ENCODE results near the gene HS6ST3.
"Not testable (repeated sequence)": the region's sequence is repeated elsewhere in the genome, so short reads cannot be mapped to it uniquely, and the experiment has no call there.

HS6ST3 gene

DNA sequence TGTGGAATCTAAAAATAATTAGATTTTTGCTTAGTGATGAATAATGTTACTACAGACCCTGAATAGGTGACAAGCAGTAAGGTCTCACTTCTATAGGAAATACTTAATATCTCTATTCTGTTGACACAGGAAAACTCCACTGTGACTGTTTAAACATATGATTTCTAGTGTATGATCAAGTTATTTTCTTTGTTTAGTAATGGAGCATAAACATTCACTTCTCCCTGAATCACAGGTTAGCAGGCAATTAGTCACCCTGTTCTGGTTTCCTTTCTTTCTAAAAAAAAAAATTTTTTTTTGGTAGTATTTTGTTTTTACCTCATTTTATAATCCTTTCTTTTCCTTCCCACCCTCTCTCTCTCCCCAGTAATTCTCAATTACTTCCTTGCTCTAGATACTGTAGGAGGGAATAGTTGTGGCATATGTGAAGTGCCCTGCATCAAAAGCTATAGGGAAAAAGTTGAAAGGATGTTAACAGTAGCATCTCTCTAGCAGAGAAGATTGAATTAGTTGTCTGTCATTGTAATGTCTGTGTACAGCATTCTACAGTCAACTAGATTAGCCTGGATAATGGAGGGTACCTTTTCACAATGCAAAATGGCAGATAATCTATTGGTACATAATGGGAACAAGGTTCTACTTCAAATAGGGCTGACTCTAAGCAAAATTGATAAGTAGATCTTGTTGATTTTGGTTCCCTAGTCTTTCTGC is 3.5 kb downstream of the HS6ST3 start:
- no peak for DNase-seq

DNA sequence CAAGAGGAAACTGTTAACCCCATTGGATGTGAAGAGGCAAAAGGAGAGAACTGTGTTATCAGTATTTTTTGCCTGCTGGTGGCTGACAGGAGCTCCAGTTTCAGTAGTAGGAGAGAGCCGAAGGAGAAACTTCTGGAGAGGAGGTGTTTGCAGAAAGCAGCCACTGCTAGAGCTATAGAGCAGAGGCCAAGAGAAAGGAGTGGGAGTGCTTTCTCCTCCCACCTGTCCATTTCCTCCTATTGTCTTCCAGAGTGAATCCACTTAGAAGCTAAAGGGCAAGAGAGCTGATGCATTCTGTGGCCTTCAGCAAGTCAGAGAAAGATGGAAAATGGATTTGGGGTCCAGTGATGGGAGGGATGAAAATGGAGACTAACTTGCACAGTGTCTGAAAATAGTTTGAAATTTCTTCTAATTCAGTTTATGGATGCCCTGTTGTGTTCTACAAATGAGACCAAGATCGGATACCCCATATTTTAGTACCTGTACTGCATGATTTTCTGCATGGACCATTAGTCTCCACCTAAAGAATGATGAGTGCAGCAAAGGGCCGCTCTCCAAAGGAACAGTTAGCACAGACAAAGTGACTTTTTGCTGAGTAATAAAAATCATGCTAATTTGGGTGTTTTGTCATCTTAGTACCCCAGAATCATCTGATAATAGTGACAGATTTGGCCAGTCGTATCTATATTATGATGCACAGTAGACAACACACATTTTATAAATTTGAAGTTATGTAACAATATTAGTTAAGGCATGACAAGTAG is 10.7 kb downstream of the HS6ST3 start:
- DNase-seq = no peak

DNA sequence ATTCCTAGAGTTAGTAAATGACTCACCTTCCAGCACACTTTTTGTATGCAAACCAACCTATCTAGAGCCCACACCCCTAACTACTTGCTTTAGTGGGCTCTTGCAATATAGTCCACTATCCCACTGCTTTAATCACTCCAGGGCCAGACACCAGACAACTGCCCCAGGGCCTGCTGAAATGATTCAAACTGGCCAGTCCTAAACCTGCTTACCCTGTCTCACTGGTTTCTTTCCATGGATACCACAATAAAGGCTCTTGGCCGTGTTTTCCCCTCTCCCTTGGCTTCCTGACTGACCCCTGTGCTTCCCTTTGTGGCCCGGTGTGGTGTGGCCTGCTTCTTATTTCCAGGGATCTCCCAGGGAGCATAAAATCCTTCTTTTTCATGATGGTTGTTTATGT is 14.6 kb downstream of the HS6ST3 start:
- no peak for DNase-seq

DNA sequence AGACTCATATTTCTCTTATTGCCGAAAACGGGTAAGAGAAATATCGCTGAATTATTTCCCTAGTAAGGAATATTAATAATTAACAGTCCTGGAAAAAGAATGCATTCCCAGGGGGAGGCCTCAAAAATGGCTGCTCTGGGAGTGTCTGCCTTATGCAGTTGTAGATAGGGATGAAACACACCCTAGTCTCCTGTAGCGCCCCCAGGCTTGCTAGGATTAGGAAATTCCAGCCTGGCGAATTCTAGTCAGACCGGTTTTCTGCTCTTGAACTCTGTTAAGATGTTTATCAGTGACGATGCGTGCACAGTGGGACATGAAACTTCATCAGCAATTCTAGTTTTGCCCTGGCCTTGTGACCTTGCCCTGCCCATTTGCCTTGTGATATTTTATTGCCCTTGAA is 18.2 kb downstream of the HS6ST3 start:
- DNase-seq = not testable (repeated sequence)

DNA sequence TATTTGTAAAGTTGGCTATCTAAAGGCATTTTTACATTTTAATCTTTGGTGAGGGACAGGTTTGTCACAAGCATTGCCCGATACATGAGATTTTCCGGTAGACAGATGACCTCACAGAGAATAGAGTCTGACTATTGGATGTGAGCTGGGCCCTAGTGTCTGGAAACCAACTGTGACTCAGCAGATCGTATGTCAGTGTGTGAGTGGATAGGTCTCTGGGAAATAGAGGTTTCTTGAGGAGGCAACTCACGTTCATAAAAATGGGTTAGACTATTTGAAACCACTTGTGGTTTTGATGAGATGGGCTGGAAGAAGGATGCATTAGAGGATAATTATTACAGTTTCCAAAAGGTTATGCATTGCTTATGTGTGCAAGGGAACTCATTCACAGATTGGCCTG is 19.2 kb downstream of the HS6ST3 start:
- no peak for DNase-seq

DNA sequence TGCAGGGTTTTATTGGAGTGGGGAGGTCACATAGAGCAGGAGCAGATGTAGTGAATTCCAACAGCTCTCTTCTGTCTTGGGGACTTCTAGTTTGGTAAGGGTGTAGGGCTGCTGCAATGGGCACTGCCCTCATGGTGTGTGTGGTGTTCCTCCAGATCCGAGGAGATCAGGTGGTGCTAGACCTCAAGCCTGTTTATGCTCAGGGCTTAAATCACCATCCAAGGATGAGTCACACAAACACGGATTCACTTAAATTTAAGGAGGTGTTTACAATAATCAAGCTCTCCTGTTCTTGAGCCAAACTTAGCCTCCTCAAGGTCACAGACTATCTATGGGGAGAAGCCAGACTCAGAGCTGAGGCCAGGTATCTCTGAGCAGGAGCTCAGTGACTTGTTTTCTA is 23.0 kb downstream of the HS6ST3 start:
- DNase-seq = no peak

DNA sequence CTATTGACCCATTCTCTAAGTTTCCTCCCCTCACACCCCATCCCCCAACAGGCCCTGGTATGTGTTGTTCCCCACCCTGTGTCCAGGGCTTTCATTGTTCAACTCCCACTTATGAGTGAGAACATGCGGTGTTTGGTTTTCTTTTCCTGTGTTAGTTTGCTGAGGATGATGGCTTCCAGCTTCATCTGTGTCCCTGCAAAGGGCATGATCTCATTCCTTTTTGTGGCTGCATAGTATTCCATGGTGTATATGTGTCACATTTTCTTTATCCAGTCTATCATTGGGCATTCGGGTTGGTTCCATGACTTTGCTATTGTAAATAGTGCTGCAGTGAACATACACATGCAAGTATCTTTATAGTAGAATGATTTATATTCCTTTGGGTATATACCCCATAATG is 25.5 kb downstream of the HS6ST3 start:
- DNase-seq = not testable (repeated sequence)

DNA sequence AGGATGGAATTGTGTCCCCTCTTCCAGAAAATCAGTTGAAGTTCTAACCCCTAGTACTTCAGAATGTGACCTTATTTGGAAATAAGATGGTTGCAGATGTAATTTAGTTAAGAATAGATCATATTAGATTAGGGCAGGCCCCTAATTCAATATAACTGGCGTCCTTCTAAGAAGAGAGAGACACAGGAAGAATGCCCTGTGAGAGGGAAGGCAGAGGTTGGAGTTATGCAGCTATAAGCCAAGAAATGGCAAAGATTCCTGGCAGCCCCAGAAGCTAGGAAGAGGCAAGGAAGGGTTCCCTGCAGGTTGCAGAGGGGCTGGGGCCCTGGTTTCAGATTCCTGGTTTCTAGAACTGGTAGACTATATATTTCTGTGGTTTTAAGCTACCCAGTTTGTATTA is 30.0 kb downstream of the HS6ST3 start:
- DNase-seq = no peak

DNA sequence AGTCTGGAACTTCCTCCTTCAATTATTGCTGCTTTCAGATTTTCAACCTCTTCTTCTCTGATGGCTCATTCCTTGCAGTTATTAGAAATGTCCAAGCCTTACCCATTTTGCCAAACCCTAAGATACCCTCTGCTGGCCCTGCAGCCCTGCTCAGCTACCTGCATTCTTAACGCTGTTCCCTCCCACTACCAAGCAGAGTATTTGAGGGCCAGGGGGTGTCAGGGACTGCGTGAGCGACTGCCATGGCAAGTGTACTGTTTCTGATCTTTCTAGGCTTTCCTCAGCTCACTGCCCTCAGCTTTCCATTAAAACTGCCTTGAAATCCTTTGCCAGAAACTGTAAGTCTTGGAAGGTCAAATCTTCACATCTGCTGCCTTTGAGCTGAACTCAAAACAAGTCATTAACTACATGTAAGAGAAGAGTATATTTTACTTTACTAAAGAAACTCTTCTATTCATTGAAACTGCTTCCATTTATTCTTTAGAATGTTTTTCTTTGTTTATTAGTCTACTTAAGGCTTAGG is 41.0 kb downstream of the HS6ST3 start:
- no peak for DNase-seq

DNA sequence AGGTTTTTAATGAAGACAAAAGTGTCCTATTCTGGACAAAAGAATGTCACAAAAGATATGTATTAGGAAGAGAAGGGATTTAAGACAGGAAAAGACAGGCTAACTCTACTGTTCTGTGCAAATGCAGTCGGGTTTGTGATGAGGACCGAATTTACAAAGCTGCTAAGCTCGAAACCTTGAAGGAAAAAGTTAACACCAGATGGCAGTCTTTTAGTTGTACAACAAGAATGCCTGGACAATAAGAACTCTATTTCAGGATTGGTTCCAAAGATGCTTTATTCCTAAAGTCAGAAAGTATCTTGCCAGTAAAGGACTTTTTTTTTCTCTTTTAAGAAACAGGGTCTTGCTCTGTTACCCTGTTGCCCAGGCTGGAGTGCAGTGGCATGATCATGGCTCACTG is 51.1 kb downstream of the HS6ST3 start:
- no peak for DNase-seq

DNA sequence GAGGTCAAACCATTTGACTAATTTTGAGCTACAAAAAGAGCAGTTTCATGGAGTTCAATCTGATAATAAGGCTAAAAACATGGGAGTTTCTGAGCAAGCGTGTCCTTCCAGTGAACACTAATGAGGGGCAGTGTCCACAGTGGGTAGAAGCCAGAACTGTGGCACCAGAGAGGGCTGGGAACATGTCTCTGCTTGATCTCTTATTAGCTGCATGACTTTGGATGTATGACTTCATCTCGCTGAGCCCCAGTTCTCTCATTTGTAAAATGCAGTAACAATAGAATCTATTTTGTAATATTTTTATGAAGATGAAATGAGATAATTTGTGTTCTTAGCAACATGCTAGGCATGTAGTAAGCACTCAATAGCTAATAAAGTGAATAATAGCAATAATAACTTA is 69.8 kb downstream of the HS6ST3 start:
- no peak for DNase-seq

DNA sequence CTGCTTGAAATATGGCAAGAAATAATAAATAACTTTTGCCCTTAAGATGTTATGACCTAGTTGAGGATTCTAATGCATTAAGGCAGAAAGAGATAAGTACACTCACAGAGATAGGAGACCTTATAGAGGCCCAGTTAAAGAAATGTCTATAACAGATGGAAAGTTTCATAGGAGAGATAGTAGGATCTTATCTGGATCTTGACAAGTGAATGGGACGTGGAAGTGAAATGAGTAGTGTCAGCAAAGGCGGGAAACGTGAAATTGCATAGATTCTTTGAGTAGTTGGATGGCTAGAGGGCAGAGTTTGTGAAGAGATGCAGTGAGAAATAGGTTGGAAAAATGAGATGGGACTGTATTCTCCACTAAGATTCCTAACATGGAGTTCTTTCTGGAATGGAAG is 71.2 kb downstream of the HS6ST3 start:
- no peak for DNase-seq

DNA sequence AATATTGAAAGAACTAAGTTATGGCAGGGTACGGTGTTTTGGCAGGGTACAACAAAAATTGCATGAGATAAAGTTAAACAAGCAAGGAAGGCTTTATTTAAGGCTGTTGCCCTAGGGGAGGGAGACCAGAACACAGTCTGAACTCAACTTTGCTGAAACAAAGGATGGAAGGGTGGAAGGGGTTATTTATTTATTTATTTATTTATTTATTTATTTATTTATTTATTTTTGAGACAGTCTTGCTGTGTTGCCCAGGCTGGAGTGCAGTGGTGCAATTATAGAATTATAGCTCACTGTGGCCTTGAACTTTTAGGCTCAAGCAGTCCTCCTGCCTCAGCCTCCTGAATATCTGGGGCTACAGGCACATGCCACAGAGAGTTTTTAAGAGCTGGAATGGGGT is 75.9 kb downstream of the HS6ST3 start:
- DNase-seq = no peak

DNA sequence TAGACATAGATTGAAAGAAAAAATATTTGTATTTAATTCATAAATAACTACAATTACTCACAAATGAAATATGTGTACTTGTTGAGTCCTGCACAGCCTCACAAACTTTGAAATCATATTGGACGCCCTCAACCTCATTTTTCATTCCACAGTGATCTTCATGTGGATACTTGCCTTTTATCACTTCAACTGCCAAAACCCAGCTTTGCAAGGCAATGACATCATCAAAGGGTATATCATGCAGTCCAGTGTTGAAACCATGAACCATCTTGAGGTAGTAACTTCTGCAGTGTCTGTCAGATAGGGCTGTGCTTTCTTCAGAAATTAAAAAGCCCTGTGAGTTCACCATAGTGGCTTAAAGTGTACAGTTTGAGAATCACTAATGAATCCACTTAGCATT is 82.2 kb downstream of the HS6ST3 start:
- no peak for DNase-seq

DNA sequence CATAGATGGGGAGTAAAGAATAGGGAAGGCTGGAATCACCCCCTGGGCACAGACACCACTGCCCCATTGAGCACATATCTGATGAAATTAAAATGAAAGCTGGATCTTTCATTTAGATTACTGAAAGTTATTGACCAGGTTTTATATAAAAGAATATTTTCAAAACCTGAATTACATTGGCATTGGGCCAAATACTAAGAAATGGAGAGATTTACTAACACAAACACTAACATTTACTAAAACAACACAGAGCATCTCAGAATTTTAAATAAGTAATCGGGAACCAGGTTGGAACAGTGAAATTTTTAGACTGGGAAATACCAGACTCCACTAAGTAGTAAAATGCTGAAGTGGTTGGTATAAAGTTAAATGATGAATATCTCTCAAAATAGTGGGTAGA is 88.9 kb downstream of the HS6ST3 start:
- no peak for DNase-seq

DNA sequence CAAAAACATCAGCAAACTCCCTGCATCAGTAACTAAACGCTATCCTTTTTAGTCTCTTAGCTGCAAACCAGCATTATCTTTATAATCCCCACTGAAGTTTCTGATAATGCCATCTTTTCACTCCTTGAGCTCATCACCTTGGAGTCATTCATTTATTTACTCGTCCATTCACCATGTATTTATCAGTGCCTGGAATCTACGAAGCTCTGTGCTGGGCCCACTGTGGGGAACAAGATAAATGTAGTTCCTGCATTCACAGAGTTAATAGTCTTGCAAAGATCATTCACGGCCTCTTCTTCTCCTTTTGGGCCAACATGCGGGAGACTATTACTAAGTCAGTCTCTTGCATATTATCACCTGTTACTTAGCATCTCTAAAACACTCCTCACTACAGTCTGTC is 89.4 kb downstream of the HS6ST3 start:
- no peak for DNase-seq

DNA sequence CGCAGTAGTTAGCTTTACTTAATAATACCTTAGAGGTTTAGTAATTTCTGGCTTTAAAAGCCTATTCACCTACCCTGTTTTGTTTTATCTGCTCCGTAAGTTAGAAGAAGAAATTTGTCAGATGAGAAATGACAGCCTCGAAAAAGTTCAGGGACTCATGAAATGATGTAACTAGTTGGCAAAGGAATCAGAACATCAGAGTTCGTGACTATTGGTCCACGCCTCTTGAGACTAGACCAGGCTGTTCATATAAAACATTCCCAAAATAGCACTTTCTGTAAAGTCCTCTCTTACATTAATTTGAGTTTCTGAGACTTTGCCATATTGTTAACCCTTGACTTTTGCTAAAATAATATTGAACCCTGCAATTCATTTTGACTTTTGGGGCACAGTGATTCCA is 92.0 kb downstream of the HS6ST3 start:
- no peak for DNase-seq

DNA sequence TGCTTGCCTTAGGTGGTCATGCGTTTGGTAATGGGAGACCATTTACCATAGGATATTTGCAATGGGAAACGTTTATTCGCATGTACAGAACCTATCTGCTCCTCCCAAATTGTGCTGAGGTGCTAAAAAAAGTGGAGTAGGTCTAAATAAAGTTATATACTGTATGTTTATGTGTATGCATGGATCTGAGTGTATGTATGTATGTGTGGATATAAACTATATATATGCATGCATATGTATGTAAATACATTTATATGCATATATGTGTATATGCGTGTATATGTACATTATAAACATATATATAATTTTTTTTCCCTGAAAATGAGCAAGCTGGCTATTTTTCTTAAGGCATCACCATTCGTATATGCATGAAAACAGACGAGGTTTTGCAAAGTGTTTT is 95.9 kb downstream of the HS6ST3 start:
- DNase-seq = no peak

DNA sequence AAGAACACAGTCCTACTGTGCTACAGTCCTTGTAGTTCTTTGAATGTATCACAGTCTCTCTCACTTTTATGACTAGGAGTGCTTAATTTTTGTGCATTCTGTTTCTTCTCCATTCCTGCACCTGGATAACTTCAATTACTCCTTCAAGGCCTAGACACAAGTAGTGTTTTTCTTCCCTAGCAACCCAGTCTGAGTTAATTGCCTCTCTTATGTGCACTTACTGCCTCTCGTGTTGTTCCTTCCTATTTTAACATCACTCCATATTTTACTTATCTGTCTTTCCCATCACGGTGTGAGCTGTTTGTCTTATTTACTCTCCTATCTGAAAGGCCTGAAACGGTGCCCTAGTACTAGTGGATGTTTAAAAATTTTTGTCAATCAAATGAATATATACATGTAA is 101.5 kb downstream of the HS6ST3 start:
- no peak for DNase-seq

DNA sequence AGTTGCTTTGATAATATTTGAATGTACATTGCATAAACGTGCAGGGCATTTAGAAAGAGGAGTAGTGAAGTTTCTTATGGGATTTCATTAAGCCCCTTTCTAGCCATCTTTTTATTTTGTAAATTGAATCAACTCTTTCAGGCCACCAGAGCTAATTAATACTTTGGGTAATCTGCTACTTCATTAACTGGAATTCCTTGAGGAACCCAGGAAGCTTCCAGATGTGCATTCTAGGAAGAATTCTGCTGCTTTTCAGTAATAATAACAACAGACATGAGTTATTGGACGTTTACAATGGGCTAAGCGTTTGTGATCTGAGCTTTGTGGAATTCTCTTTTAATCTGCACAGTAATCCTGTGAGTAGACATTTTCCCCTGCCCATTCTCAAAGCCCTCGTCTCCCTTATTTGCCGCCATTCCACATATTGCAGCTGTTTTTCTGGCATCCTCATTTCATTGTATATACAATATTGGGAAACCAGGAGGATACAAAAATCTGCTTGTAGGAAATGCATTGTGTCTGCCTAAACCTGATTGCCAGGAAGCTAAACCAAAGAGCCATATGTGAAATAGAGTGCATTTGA is 103.9 kb downstream of the HS6ST3 start:
- DNase-seq = no peak

DNA sequence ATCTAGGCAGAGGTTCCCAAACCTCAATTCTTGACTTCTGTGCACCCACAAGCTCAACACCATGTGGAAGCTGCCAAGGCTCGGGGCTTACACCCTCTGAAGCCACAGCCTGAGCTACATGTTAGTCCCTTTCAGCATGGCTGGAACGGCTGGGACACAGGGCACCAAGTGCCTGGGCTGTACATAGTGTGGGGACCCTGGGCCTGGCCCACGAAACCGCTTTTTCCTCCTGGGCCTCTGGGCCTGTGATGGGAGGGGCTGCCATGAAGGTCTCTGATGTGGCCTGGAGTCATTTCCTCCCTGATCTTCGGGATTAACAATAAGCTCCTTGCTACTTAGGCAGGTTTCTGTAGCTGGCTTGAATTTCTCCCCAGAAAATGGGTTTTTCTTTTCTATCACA is 108.1 kb downstream of the HS6ST3 start:
- DNase-seq = no peak

DNA sequence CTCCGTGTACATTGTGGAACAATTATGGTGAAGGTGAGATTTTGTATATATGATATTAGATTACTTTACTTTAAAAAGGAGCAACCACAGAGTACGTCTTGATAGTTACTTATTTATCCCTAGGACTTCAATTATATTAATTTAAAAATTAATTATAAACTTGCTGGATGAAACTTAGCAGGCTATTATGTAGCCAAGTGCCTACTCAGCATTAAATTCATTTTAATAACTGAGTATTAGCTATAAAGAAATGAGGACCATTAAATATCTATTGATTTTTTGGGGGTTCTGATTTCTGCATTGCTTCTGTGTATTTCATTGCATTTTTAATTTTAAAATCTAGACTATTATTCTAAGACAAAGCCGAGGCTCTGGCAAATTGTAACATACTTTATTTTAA is 109.4 kb downstream of the HS6ST3 start:
- DNase-seq = no peak

DNA sequence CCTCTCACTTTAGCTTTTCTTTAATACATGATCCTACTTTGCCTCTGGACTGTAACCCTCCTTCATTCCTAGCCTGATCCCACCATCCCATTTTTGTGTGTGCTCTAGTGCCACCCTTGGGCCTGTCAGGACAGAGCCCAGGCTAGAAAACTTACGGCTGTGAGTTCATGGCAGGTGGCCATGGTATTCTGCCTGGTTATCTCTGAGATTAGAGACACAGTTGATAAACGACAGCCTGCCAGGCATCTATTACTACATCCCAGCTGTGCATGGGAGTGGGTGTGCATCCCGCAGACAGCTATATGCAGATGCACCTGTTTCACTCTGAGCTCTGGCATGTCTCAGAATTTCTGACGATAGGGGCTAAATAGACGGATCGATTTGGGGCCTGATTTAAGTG is 110.9 kb downstream of the HS6ST3 start:
- DNase-seq = no peak

DNA sequence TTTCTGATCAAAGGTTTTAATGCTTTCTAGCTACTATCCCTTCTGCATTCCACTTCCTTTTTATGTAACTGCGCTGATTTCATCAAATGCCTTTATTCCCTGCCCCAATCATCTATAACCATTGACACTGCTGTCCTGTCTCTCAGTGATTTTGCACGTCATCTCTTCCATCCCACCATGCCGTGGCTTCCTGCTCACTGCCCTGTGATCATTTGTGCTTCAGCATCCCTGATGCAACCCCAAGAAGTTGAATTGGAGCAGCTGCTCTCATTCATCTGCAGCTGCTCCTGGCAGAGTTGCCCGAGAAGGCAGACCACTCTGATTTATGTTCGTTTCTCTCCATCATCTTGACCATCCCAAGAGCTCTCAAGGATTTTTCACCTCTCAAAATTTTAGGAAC is 112.4 kb downstream of the HS6ST3 start:
- DNase-seq = no peak
